A673 (cell line): Measurements from ENCODE around the gene SLC37A3.

ENCODE experiments used
- EZH2 ChIP-seq: fragments of 200-600 bp; sonication (generic); IDR thresholded peaks from 2 replicates; pipeline ENCODE4 v1.6.1; 2017; ENCODE audit warnings: borderline replicate concordance, low read depth, mild to moderate bottlenecking, mixed read lengths, antibody characterized with exemption, low read length; ENCODE audit not compliant: poor library complexity, severe bottlenecking
- TF ChIP-seq, protein P1 (sequence below): fragments of 300-800, 200-600 bp; sonication (generic); conservative IDR thresholded peaks from 2 replicates; pipeline ENCODE4 v1.5.1; 2017; ENCODE audit warnings: low read depth, mild to moderate bottlenecking, antibody characterized with exemption, low read length, moderate library complexity, mixed read lengths

DNA sequence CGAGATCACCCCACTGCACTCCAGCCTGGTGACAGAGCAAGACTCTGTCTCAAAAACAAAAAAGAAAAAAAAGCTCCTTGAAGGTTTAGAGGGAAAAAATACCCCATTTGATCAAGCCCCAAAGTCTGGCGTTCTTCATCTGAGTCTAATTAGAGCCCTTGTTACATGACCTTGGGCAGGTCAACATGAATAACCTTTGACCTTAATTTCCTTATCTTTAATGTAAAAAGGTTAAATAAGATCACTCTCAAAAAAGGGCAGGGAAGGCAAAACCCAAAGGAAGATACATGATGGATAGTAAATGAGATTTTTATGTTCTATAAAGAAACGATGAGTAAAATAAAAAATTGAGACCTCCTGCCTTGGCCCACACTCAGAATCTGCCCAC, 40.3 kb downstream of the SLC37A3 start:
- TF ChIP-seq, protein P1, sequence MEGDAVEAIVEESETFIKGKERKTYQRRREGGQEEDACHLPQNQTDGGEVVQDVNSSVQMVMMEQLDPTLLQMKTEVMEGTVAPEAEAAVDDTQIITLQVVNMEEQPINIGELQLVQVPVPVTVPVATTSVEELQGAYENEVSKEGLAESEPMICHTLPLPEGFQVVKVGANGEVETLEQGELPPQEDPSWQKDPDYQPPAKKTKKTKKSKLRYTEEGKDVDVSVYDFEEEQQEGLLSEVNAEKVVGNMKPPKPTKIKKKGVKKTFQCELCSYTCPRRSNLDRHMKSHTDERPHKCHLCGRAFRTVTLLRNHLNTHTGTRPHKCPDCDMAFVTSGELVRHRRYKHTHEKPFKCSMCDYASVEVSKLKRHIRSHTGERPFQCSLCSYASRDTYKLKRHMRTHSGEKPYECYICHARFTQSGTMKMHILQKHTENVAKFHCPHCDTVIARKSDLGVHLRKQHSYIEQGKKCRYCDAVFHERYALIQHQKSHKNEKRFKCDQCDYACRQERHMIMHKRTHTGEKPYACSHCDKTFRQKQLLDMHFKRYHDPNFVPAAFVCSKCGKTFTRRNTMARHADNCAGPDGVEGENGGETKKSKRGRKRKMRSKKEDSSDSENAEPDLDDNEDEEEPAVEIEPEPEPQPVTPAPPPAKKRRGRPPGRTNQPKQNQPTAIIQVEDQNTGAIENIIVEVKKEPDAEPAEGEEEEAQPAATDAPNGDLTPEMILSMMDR, result no peak
- no peak for TF ChIP-seq EZH2
